Measurements from ENCODE around the gene CUL4B.
"Not testable (repeated sequence)": the region's sequence is repeated elsewhere in the genome, so short reads cannot be mapped to it uniquely, and the experiment has no call there.

CUL4B gene

DNA sequence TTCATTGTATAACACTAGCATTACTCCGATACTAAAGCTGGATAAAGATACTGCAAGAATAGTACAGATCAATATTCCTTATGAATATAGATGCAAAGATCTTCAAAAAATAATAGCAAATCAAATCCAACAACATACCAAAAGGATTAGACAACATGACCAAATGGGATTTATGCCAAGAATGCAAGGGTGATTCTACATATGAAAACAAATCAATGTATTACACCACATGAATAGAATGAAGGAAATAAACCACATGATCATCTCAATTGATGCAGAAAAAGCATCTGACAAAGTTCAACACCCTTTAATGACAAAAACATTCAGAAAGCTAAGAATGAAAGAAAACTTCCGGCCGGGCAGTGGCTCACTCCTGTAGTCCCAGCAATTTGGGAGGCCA lies 42.8 kb downstream of the CUL4B start:
- DNase-seq, result no peak

DNA sequence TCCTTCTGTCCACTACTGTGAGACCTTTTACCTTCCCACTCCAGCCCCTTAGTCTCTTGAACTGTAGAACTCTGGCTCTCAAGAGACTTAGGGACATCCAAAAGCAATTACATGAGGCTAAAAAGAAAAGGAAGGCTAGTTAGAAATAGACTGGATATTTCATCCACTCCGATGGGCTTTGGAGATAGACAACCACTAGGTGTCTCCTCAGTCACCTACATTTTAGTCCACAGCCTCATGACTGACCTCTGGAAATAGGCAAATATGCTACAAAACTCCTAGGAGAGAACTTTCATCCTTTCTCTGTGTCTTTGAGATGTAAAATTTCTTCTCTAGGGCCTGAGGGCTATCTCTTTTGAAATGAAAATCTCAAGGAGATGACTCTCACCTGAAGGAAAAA lies 46.5 kb downstream of the CUL4B start:
- peak; percentile 5 for DNase-seq

DNA sequence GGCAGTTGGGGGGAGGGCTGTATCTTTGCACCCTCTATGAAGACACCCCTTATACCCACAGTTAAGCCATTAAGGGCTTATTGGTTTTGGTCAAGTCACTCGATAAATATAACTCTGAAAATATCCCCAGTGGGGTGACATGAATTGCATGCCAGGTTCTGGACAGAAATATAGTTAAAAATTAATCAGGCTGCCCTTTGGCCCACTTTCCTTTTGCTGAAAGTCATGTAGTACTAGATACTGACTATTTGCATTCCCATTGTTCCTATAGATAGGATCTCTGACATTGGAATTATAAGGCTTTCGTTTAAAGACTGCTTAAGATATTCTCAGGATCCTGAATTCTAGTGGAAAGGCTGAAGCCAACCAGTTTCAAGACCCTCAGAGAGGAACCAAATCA lies 48.1 kb downstream of the CUL4B start:
- DNase-seq, result no peak

DNA sequence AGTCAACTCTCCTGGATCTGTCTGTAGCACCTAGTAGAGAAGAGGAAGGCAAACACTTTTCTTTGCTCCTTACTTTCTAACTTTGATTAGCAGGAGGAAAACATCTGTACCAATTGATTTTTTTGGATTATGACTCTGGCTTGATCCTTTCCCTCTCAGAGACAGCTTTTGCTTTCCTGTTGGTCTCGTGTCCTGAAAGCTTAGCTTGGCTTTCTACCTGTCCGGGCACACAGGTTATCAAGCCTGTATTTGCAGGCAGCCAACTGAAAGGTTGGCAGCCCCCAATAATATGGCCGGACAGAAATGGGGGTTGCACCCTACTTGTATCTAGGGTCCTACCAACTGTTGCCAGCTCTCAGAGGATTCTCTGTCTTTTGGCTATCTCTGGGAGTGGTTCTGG lies 48.5 kb downstream of the CUL4B start:
- DNase-seq, result no peak

DNA sequence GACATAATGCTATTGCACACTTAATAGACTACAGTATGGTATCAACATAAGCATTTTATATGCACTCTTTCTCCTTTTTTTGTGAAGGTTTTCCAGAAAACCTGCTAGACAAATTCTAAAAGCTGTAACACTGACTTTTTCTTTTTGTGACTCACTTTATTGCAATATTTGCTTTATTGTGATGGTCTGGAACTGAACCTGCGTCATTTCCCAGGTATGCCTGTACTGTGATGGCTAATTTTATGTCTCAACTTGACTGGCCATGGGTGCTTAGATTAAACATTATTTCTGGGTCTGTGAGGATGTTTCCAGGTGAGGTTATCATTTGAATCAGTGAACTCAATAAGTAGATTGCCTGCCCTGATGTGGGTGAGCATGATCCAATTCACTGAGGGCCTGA lies 56.2 kb downstream of the CUL4B start:
- DNase-seq, result no peak

DNA sequence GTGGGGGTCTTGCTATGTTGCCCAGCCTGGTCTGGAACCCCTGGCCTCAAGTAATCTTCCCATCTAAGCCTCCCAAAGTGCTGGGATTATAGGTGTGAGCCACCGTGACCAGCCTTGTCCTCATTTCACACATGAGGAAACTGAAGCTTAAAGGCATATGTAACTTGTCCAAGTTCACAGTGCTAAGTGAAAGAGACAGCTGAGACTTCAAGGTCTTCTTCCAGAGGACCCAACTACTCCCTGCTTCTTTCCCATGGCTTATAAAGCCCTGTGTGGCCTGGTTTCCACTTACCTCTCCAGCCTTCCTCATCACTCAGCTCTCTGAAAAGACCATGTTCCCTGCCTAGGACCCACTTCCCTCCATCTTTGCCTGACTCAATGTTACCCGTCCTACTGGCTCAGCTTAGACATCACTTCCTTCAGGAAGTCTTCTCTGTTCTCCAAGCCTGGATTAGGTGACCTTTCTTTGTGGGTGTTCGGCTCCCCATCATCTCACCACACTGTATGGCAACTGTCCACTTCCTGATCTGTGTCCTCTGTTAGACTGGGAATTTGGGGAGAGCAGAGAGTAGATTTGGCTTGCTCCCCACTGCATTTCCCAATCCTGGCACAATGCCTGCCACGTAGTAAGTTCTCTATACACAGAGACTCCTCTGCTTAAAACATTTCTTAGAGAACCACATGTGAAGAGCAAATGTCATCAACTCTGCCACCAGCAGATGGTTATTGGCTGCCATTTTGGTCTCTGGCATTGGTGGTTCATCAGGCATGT lies 61.3 kb downstream of the CUL4B start:
- DNase-seq, result no peak

DNA sequence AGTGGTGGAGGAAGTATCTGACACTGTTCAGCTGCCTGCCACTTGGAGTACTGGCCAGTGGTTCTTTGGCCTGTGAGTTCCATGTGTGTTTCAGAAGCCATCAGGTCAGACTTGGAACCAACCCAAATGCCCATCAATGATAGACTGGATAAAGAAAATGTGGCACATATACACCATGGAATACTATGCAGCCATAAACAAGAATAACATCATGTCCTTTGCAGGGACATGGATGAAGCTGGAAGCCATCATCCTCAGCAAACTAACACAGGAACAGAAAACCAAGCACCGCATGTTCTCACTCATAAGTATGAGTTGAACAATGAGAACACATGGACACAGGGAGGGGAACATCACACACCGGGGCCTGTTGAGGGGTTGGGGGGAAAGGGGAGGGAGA lies 70.6 kb downstream of the CUL4B start:
- DNase-seq, result not testable (repeated sequence)

DNA sequence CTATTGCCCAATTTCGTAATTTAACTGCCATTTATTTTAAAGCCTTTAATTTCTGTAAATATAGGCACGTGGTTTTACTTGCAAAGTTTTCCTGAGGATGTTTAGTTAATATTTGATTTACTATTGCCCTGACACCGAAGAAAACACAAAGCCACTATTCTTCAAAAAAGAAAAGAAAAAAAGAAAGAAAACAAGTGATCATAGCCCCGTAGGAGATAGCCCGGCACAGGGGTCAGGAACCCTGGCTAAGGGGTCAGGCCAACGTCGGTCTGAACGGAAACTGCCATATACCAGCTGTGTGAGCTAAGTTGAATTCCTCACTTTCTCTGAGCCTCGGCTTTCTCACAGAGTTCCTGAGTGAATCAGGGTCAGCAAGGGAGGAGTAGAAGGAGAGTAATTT lies 74.0 kb downstream of the CUL4B start:
- no peak for DNase-seq

- peak; percentile 84 for DNase-seq
Measured at GRCh38 chrX:120485638-120486520, 74.9 kb downstream of the CUL4B start.

DNA sequence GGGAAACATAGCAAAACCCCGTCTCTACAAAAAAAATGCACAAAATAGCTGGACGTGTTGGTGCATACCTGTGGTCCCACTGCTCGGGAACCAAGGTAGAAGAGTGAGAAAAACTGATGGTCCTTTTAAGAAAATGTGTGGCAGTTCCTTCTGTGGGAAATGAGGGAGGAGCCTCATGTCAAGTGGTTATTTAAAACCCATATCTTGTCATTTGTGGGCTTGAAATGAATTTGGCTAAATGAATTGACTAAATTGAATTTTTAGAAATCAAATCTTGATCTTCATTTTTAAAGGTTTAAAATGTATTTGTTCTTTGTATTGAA lies 75.5 kb downstream of the CUL4B start:
- peak; percentile 12 for DNase-seq

DNA sequence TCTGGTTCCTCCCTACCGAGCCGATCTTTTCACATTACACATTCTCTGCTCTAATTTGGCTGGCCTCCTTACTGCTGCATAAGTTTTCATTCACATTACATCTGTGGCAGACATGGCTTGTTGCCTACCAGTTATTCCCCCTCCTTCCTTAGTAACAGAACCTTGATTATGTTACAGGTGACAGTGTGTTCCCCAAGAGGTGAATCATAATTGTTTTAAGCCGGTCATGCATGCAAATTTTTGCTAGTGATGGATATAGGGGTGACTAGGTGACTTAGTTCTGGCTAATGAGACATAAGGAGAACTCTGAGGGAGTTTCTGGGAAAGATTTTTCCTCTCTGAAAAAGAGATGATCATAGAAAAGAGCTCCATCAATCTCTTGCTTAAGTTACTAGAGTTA lies 83.3 kb downstream of the CUL4B start:
- no peak for DNase-seq

DNA sequence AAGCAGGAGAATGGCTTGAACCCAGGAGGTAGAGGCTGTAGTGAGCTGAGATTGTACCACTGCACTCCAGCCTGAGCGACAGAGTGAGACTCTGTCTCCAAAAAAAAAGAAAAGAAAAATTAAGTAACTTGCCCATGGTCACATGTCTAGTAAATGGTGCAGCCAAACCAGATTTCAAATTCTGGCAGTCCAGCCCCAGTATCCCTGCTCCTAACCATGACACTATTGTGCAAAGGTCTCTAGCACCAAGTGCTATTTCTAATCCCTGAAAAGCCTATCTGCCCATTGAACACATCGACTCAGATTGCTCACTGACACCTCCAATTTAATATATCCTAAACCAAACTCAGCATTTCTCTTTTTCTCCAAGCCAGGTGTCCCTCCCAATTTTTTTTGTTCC lies 84.0 kb downstream of the CUL4B start:
- no peak for DNase-seq

GRCh38 chrX:120475447-120475846 lies 85.3 kb downstream of the CUL4B start:
- DNase-seq, result peak; percentile 29
